ENCODE measurements around the gene CNST. TPM values are rescaled to one million over a fixed set of nuclear protein-coding genes. Genes with fewer than 3 reads are reported as not detected.
"Not testable (repeated sequence)": the region's sequence is repeated elsewhere in the genome, so short reads cannot be mapped to it uniquely, and the experiment has no call there.

CNST gene
- total RNA-seq, 1 donor from 2014 or later, result 26.4 TPM

GRCh38 chr1:246567646-246568235, 1.5 kb downstream of the CNST start:
- no peak for DNase-seq
- peak overlapping the region; percentile 99 for H3K27ac Mint-ChIP-seq
- peaks cover 31% of the 10 kb centered on the region for H3K36me3 Mint-ChIP-seq (ENCODE audit: low read depth)
- H3K4me1 Mint-ChIP-seq, result peaks cover 39% of the 10 kb centered on the region
- intact Hi-C loops (cut with micrococcal nuclease), result loop anchor here (2.0 to 5.0 kb wide), 8 partner anchors 15 to 1915 kb away; partner anchors contain the start of genes DESI2, SCCPDH and ZNF496
- H3K4me3 Mint-ChIP-seq, result peak overlapping the region; percentile 100
- H3K9me3 Mint-ChIP-seq, result no peaks in the 10 kb centered on the region
- no peaks in the 10 kb centered on the region for H3K27me3 Mint-ChIP-seq

GRCh38 chr1:246569248-246570238, 3.3 kb downstream of the CNST start:
- H3K36me3 Mint-ChIP-seq (ENCODE audit: low read depth), result peaks cover 23% of the 10 kb centered on the region
- no peaks in the 10 kb centered on the region for H3K9me3 Mint-ChIP-seq
- peak overlapping the region; percentile 97 for H3K27ac Mint-ChIP-seq
- H3K27me3 Mint-ChIP-seq, result no peaks in the 10 kb centered on the region
- H3K4me3 Mint-ChIP-seq, result peak overlapping the region; percentile 79
- H3K4me1 Mint-ChIP-seq, result peaks cover 43% of the 10 kb centered on the region
- intact Hi-C loops (cut with micrococcal nuclease), result loop anchor here (2.0 to 5.0 kb wide), 3 partner anchors 13 to 763 kb away; partner anchors contain the start of gene ZNF496
- DNase-seq, result peak; percentile 84

- peak overlapping the region; percentile 22 for H3K4me3 Mint-ChIP-seq
- H3K4me1 Mint-ChIP-seq, result peaks cover 43% of the 10 kb centered on the region
- H3K27ac Mint-ChIP-seq, result peak overlapping the region; percentile 68
- H3K9me3 Mint-ChIP-seq; intact Hi-C loops (cut with micrococcal nuclease); H3K27me3 Mint-ChIP-seq: not testable (repeated sequence)
- H3K36me3 Mint-ChIP-seq (ENCODE audit: low read depth), result peaks cover 20% of the 10 kb centered on the region
- DNase-seq, result peak; percentile 65
Measured at GRCh38 chr1:246571309-246571708, 5.1 kb downstream of the CNST start.

- no peaks in the 10 kb centered on the region for H3K27me3 Mint-ChIP-seq
- no peaks in the 10 kb centered on the region for H3K9me3 Mint-ChIP-seq
- peaks cover 19% of the 10 kb centered on the region for H3K36me3 Mint-ChIP-seq (ENCODE audit: low read depth)
- no peak overlapping the region for H3K4me3 Mint-ChIP-seq
- DNase-seq, result no peak
- H3K27ac Mint-ChIP-seq, result peak overlapping the region; percentile 20
- intact Hi-C loops (cut with micrococcal nuclease), result no loop called here
- peaks cover 47% of the 10 kb centered on the region for H3K4me1 Mint-ChIP-seq
Measured at GRCh38 chr1:246571953-246572352, 5.7 kb downstream of the CNST start.

- H3K27me3 Mint-ChIP-seq, result no peaks in the 10 kb centered on the region
- intact Hi-C loops (cut with micrococcal nuclease), result no loop called here
- H3K27ac Mint-ChIP-seq, result peak overlapping the region; percentile 41
- H3K4me3 Mint-ChIP-seq, result peak overlapping the region; percentile 37
- peaks cover 21% of the 10 kb centered on the region for H3K36me3 Mint-ChIP-seq (ENCODE audit: low read depth)
- no peak for DNase-seq
- H3K4me1 Mint-ChIP-seq, result peaks cover 49% of the 10 kb centered on the region
- H3K9me3 Mint-ChIP-seq, result no peaks in the 10 kb centered on the region
Measured at GRCh38 chr1:246572785-246573184, 6.5 kb downstream of the CNST start.

GRCh38 chr1:246573491-246573890, 7.2 kb downstream of the CNST start:
- DNase-seq, result no peak
- Mint-ChIP-seq H3K4me3 (no peak overlapping the region), H3K36me3 (ENCODE audit: low read depth) (peaks cover 24% of the 10 kb centered on the region), H3K27me3 (no peaks in the 10 kb centered on the region), H3K27ac (peak overlapping the region; percentile 58), H3K4me1 (peaks cover 46% of the 10 kb centered on the region), H3K9me3 (no peaks in the 10 kb centered on the region)
- intact Hi-C loops (cut with micrococcal nuclease), result no loop called here

- H3K36me3 Mint-ChIP-seq (ENCODE audit: low read depth), result peaks cover 21% of the 10 kb centered on the region
- no peaks in the 10 kb centered on the region for H3K27me3 Mint-ChIP-seq
- no peak overlapping the region for H3K4me3 Mint-ChIP-seq
- H3K4me1 Mint-ChIP-seq, result peaks cover 34% of the 10 kb centered on the region
- no peak for DNase-seq
- H3K9me3 Mint-ChIP-seq, result no peaks in the 10 kb centered on the region
- H3K27ac Mint-ChIP-seq, result no peak overlapping the region
- intact Hi-C loops (cut with micrococcal nuclease), result no loop called here
Measured at GRCh38 chr1:246576709-246577032, 10.4 kb downstream of the CNST start.

GRCh38 chr1:246577082-246577719, 10.9 kb downstream of the CNST start:
- no peak for DNase-seq
- intact Hi-C loops (cut with micrococcal nuclease), result no loop called here
- Mint-ChIP-seq H3K27me3 (no peaks in the 10 kb centered on the region), H3K4me3 (peak overlapping the region; percentile 10), H3K4me1 (peaks cover 34% of the 10 kb centered on the region), H3K9me3 (no peaks in the 10 kb centered on the region), H3K36me3 (ENCODE audit: low read depth) (peaks cover 21% of the 10 kb centered on the region), H3K27ac (peak overlapping the region; percentile 21)

- Mint-ChIP-seq H3K27me3 (no peaks in the 10 kb centered on the region), H3K27ac (peak overlapping the region; percentile 41), H3K9me3 (no peaks in the 10 kb centered on the region), H3K36me3 (ENCODE audit: low read depth) (peaks cover 21% of the 10 kb centered on the region), H3K4me1 (peaks cover 36% of the 10 kb centered on the region), H3K4me3 (peak overlapping the region; percentile 34)
- intact Hi-C loops (cut with micrococcal nuclease), result no loop called here
- DNase-seq, result no peak
Measured at GRCh38 chr1:246577720-246578106, 11.5 kb downstream of the CNST start.

- Mint-ChIP-seq H3K4me3 (no peak overlapping the region), H3K27ac (no peak overlapping the region), H3K36me3 (ENCODE audit: low read depth) (peaks cover 27% of the 10 kb centered on the region), H3K4me1 (peaks cover 28% of the 10 kb centered on the region), H3K27me3 (no peaks in the 10 kb centered on the region), H3K9me3 (no peaks in the 10 kb centered on the region)
- intact Hi-C loops (cut with micrococcal nuclease), result no loop called here
- DNase-seq, result no peak
Measured at GRCh38 chr1:246579818-246580217, 13.6 kb downstream of the CNST start.

GRCh38 chr1:246580497-246581370, 14.5 kb downstream of the CNST start:
- H3K4me1 Mint-ChIP-seq, result peaks cover 22% of the 10 kb centered on the region
- H3K27me3 Mint-ChIP-seq, result no peaks in the 10 kb centered on the region
- H3K27ac Mint-ChIP-seq, result no peak overlapping the region

GRCh38 chr1:246582301-246583055, 16.2 kb downstream of the CNST start:
- no peaks in the 10 kb centered on the region for H3K9me3 Mint-ChIP-seq
- H3K27ac Mint-ChIP-seq, result no peak overlapping the region
- H3K4me1 Mint-ChIP-seq, result peaks cover 14% of the 10 kb centered on the region
- no peak for DNase-seq
- intact Hi-C loops (cut with micrococcal nuclease), result loop anchor here (2.0 kb wide), 1 partner anchor 14 kb away; no protein-coding TSS in a partner anchor
- no peaks in the 10 kb centered on the region for H3K27me3 Mint-ChIP-seq
- peaks cover 18% of the 10 kb centered on the region for H3K36me3 Mint-ChIP-seq (ENCODE audit: low read depth)
- H3K4me3 Mint-ChIP-seq, result no peak overlapping the region

More at GRCh38 chr1:246580497-246581370, 14.5 kb downstream of the CNST start:
- DNase-seq, result no peak
- intact Hi-C loops (cut with micrococcal nuclease), result no loop called here
- no peak overlapping the region for H3K4me3 Mint-ChIP-seq
- peaks cover 20% of the 10 kb centered on the region for H3K36me3 Mint-ChIP-seq (ENCODE audit: low read depth)
- H3K9me3 Mint-ChIP-seq, result no peaks in the 10 kb centered on the region

All from activated CD4-positive, alpha-beta T cell treated with anti-CD3 and anti-CD28 coated beads, Interleukin-2, amount 10 ng/mL, durations not matched to agents 24 days and 14 days (primary cell).